Panc1 (cell line): Measurements from ENCODE around the gene JDP2. TPM values are rescaled to one million over a fixed set of nuclear protein-coding genes. Genes with fewer than 3 reads are reported as not detected.

Experiments used
- ATAC-seq: fragments of 200-7000 bp; cut with Tn5 transposase; 2 replicates; pipeline ENCODE4 v1.9.1; 2020; ENCODE audit warnings: mild to moderate bottlenecking, moderate library complexity
- BruUV-seq: library from RNA; stranded (reverse); fragments of 400-500 nt; replicated peaks from 2 replicates; lab custom pipeline; 2021; lab: Mats Ljungman, UMichigan
- CTCF ChIA-PET: fragments of 300-600 bp; sonication (Branson Sonifier 250); formaldehyde crosslinking; loops from one replicate; lab custom pipeline; 2022; ENCODE audit warnings: antibody characterized with exemption; lab: Charles Lee
- POLR2A ChIA-PET: fragments of 300-600 bp; sonication (Branson Sonifier 250); formaldehyde crosslinking; loops from one replicate; lab custom pipeline; 2022; ENCODE audit warnings: antibody characterized with exemption; lab: Charles Lee
- DNase-seq: peaks from one replicate; pipeline ENCODE4 v3.0.0-alpha.2; 2010; ENCODE audit warnings: low read depth, low spot score
- H3K27ac ChIP-seq: 2 replicates; pipeline ENCODE4 v1.5.1; 2011; ENCODE audit warnings: mild to moderate bottlenecking, low read length, inconsistent platforms
- H3K27me3 ChIP-seq: fragments of 200-500 bp; sonication (Bioruptor generic); 2 replicates; pipeline ENCODE4 v1.6.0; 2014; ENCODE audit warnings: low read length, inconsistent platforms; ENCODE audit not compliant: control insufficient read depth, insufficient read depth
- H3K36me3 ChIP-seq: fragments of 200-500 bp; sonication (Bioruptor generic); 2 replicates; pipeline ENCODE4 v1.5.1; 2014; ENCODE audit warnings: inconsistent platforms, mild to moderate bottlenecking, low read length, moderate library complexity; ENCODE audit not compliant: control insufficient read depth, insufficient read depth
- H3K4me1 ChIP-seq: 2 replicates; pipeline ENCODE4 v1.5.1; 2011; ENCODE audit warnings: inconsistent platforms, mild to moderate bottlenecking, low read length, moderate library complexity; ENCODE audit not compliant: control insufficient read depth, insufficient read depth
- H3K4me3 ChIP-seq, 2 experiments: 2 replicates each; pipeline ENCODE4 v1.5.1; 2011 to 2012; ENCODE audit warnings: low read depth in 2 of 2, low read length in 2 of 2, mild to moderate bottlenecking in 2 of 2, inconsistent platforms in 1 of 2, moderate library complexity in 1 of 2
- H3K9me3 ChIP-seq: fragments of 200-500 bp; sonication (Bioruptor generic); 2 replicates; pipeline ENCODE4 v1.5.1; 2014; ENCODE audit warnings: low read depth, mild to moderate bottlenecking, inconsistent platforms, low read length, moderate library complexity; ENCODE audit not compliant: control insufficient read depth, insufficient read depth
- POLR2AphosphoS5 ChIP-seq: IDR thresholded peaks from 2 replicates; pipeline ENCODE4 v1.6.1; 2012; ENCODE audit warnings: mild to moderate bottlenecking, low read depth, low read length, moderate library complexity
- SIN3A ChIP-seq: IDR thresholded peaks from 2 replicates; pipeline ENCODE4 v1.6.1; 2012; ENCODE audit warnings: low read depth, mild to moderate bottlenecking, low read length, moderate library complexity, borderline replicate concordance; ENCODE audit not compliant: insufficient read depth
- TCF7L2 ChIP-seq: IDR thresholded peaks from 2 replicates; pipeline ENCODE4 v1.6.1; 2011; ENCODE audit warnings: mild to moderate bottlenecking, low read depth, low read length, inconsistent platforms
- in situ Hi-C: cut with HindIII; loops from 2 replicates; pipeline ENCODE4 v1.10.0; 2016; ENCODE audit warnings: low sequenced_read_pairs, low pct_unique_long_range_greater_than_20kb
- intact Hi-C: fragments of 100-400 bp; cut with micrococcal nuclease; formaldehyde crosslinking; loops from one replicate; pipeline ENCODE4 v1.10.0; 2022; ENCODE audit not compliant: unreplicated experiment
- total RNA-seq: library from RNA; stranded (reverse); gene quantifications from one replicate; pipeline ENCODE4 v1.2.1, GENCODE V29; 2021; ENCODE audit not compliant: unreplicated experiment
- TF ChIP-seq, protein P1 (sequence below), 2 experiments: IDR thresholded peaks; 2 replicates each; pipeline ENCODE4 v1.6.1; 2011 to 2012; ENCODE audit warnings: low read depth in 2 of 2, control low read depth in 1 of 2, low read length in 1 of 2, mild to moderate bottlenecking in 1 of 2, moderate library complexity in 1 of 2; ENCODE audit not compliant: insufficient read depth in 1 of 2
- TF ChIP-seq, protein P2 (sequence below): fragments of 450-650 bp; IDR thresholded peaks from 2 replicates; pipeline ENCODE4 v1.5.1; 2017; ENCODE audit warnings: mild to moderate bottlenecking

JDP2 gene
- total RNA-seq, 1 experiment from 2014 or later: 17.5 TPM

DNA sequence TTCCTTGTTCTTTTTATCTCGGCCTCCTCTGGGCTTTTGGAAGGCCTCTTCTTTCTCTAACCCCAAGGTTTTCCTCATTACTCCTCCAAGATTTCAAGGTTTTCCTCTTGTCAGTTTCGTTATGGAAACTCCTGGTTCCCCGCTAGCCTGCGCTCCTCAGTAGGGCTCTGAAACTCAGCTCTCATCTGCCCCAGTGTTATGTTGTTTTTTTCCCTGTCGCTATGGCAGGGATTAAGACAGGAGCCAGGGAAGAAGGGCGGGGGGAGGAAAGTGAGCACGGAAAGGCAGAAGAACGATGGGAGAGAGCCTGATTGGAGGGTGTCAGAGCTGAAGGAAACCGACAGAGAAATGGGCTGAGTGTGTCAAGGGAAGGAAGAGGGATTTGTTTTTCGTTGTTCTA lies 26.5 kb upstream of the JDP2 start:
- no peaks in the 10 kb centered on the region; the same call in none of the 2 replicates for H3K27me3 ChIP-seq
- no TSS peak for BruUV-seq
- no peak overlapping the region for H3K27ac ChIP-seq
- intact Hi-C loops: no loop called here
- H3K36me3 ChIP-seq: no peaks in the 10 kb centered on the region
- DNase-seq (no peak), ATAC-seq (no peak)
- no peaks in the 10 kb centered on the region for H3K4me1 ChIP-seq
- in situ Hi-C loops: no loop called here
- no peak overlapping the region for H3K4me3 ChIP-seq
- H3K9me3 ChIP-seq: no peaks in the 10 kb centered on the region
- POLR2A ChIA-PET: interaction anchor here (0.7 kb wide), 1 partner anchor 37 kb away, joined by 3 read pairs; no protein-coding TSS in a partner anchor
- TF ChIP-seq, protein P1, sequence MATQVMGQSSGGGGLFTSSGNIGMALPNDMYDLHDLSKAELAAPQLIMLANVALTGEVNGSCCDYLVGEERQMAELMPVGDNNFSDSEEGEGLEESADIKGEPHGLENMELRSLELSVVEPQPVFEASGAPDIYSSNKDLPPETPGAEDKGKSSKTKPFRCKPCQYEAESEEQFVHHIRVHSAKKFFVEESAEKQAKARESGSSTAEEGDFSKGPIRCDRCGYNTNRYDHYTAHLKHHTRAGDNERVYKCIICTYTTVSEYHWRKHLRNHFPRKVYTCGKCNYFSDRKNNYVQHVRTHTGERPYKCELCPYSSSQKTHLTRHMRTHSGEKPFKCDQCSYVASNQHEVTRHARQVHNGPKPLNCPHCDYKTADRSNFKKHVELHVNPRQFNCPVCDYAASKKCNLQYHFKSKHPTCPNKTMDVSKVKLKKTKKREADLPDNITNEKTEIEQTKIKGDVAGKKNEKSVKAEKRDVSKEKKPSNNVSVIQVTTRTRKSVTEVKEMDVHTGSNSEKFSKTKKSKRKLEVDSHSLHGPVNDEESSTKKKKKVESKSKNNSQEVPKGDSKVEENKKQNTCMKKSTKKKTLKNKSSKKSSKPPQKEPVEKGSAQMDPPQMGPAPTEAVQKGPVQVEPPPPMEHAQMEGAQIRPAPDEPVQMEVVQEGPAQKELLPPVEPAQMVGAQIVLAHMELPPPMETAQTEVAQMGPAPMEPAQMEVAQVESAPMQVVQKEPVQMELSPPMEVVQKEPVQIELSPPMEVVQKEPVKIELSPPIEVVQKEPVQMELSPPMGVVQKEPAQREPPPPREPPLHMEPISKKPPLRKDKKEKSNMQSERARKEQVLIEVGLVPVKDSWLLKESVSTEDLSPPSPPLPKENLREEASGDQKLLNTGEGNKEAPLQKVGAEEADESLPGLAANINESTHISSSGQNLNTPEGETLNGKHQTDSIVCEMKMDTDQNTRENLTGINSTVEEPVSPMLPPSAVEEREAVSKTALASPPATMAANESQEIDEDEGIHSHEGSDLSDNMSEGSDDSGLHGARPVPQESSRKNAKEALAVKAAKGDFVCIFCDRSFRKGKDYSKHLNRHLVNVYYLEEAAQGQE (IDR thresholded peaks at IDR 0.05; ENCODE audit: insufficient read depth in 1 of 2, low read depth in 2 of 2, low read length in 1 of 2): no peak
- TF ChIP-seq TCF7L2 (no peak), POLR2AphosphoS5 (no peak), SIN3A (no peak)
- TF ChIP-seq, protein P2, sequence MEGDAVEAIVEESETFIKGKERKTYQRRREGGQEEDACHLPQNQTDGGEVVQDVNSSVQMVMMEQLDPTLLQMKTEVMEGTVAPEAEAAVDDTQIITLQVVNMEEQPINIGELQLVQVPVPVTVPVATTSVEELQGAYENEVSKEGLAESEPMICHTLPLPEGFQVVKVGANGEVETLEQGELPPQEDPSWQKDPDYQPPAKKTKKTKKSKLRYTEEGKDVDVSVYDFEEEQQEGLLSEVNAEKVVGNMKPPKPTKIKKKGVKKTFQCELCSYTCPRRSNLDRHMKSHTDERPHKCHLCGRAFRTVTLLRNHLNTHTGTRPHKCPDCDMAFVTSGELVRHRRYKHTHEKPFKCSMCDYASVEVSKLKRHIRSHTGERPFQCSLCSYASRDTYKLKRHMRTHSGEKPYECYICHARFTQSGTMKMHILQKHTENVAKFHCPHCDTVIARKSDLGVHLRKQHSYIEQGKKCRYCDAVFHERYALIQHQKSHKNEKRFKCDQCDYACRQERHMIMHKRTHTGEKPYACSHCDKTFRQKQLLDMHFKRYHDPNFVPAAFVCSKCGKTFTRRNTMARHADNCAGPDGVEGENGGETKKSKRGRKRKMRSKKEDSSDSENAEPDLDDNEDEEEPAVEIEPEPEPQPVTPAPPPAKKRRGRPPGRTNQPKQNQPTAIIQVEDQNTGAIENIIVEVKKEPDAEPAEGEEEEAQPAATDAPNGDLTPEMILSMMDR: no peak
- CTCF ChIA-PET: no interaction called here

DNA sequence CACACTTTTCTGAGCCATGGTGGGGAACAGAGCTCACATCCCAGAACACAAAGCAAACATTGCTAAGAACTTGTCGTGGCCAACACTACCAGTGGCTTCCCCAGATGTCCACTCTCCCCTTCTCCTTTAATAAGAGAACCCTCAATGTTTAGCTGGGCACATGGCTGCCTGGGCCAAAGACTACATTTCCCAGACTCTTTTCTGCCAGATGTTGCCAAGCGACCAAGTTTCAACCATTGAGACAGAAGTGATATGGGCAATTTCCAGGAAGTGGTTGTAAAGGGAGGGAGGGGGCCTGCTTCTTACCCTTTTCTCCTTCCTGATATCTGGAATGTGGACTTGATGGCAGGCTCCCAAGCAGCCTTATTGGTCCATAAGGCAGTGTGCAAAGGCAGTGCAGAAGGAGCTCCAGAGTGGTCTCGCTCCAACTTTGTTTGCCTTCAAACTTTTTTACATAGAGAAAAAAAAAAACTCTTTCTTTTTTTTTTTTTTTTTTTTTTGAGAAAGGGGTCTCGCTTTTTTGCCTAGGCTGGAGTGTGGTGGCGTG lies 24.9 kb upstream of the JDP2 start:
- ChIA-PET POLR2A (interaction anchor here (0.6 kb wide), 1 partner anchor 73 kb away, joined by 6 read pairs; no protein-coding TSS in a partner anchor), CTCF (no interaction called here)
- Histone ChIP-seq H3K36me3 (no peaks in the 10 kb centered on the region), H3K4me3 (no peak overlapping the region), H3K9me3 (no peaks in the 10 kb centered on the region), H3K27ac (no peak overlapping the region), H3K4me1 (no peaks in the 10 kb centered on the region), H3K27me3 (no peaks in the 10 kb centered on the region; the same call in none of the 2 replicates)
- no peak for DNase-seq
- TF ChIP-seq TCF7L2 (no peak), SIN3A (no peak), POLR2AphosphoS5 (no peak)
- TF ChIP-seq, protein P2: no peak
- TF ChIP-seq, protein P1 (IDR thresholded peaks at IDR 0.05; ENCODE audit: insufficient read depth in 1 of 2, low read depth in 2 of 2, low read length in 1 of 2): no peak
- in situ Hi-C loops (no loop called here), intact Hi-C loops (no loop called here)
- no peak for ATAC-seq
- BruUV-seq: no TSS peak
